ENCODE data around the gene COPG2.

- TF ChIP-seq, protein P1, sequence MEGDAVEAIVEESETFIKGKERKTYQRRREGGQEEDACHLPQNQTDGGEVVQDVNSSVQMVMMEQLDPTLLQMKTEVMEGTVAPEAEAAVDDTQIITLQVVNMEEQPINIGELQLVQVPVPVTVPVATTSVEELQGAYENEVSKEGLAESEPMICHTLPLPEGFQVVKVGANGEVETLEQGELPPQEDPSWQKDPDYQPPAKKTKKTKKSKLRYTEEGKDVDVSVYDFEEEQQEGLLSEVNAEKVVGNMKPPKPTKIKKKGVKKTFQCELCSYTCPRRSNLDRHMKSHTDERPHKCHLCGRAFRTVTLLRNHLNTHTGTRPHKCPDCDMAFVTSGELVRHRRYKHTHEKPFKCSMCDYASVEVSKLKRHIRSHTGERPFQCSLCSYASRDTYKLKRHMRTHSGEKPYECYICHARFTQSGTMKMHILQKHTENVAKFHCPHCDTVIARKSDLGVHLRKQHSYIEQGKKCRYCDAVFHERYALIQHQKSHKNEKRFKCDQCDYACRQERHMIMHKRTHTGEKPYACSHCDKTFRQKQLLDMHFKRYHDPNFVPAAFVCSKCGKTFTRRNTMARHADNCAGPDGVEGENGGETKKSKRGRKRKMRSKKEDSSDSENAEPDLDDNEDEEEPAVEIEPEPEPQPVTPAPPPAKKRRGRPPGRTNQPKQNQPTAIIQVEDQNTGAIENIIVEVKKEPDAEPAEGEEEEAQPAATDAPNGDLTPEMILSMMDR (conservative IDR thresholded peaks at IDR 0.05 in 1 of 2, IDR thresholded peaks at IDR 0.05 in 1 of 2; ENCODE audit: low read depth in 1 of 2, low read length in 2 of 2): no peak
- TF ChIP-seq EZH2 (IDR thresholded peaks at IDR 0.05; ENCODE audit: low read length, missing control alignments): no peak
Measured at GRCh38 chr7:130595986-130596385, 72.6 kb downstream of the COPG2 start.

All from fibroblast of lung (primary cell).